Nucleus accumbens (tissue), 56 donors: Measurements from ENCODE around the gene OR2A5.
"Not testable (repeated sequence)": the region's sequence is repeated elsewhere in the genome, so short reads cannot be mapped to it uniquely, and the experiment has no call there.

Source experiments
- DNase-seq, 56 donors: peaks; one replicate each; lab custom pipeline; 2025; lab: John Stamatoyannopoulos, UW

OR2A5 gene

GRCh38 chr7:144048648-144049047, at the start of gene OR2A5:
Gene OR2A5 (plus strand): TSS chr7:144048948. CDS start chr7:144050402, 1,454 bp downstream.
- DNase-seq: no peak

GRCh38 chr7:144000020-144000419, 48.7 kb upstream of the OR2A5 start, which contains the start of gene OR6B1:
Gene OR6B1 (plus strand): TSS chr7:144000320. CDS start chr7:144003997, 3,677 bp downstream.
- DNase-seq: no peak

- no peak for DNase-seq
Measured at GRCh38 chr7:144001543-144001942, 47.2 kb upstream of the OR2A5 start.

- DNase-seq: no peak
Measured at GRCh38 chr7:144004703-144005102, 44.0 kb upstream of the OR2A5 start.

- DNase-seq: no peak
Measured at GRCh38 chr7:144006029-144006691, 42.6 kb upstream of the OR2A5 start.

GRCh38 chr7:144006692-144007042, 42.1 kb upstream of the OR2A5 start:
- DNase-seq: no peak

- no peak for DNase-seq
Measured at GRCh38 chr7:144009361-144009760, 39.4 kb upstream of the OR2A5 start.

- DNase-seq: not testable (repeated sequence)
Measured at GRCh38 chr7:144010061-144010460, 38.7 kb upstream of the OR2A5 start.

GRCh38 chr7:144010821-144011220, 37.9 kb upstream of the OR2A5 start:
- not testable (repeated sequence) for DNase-seq

- DNase-seq: no peak
Measured at GRCh38 chr7:144011458-144012230, 37.1 kb upstream of the OR2A5 start.

GRCh38 chr7:144018065-144018464, 30.7 kb upstream of the OR2A5 start:
- no peak for DNase-seq

- DNase-seq: no peak
Measured at GRCh38 chr7:144019457-144019856, 29.3 kb upstream of the OR2A5 start.

GRCh38 chr7:144020340-144020739, 28.4 kb upstream of the OR2A5 start:
- no peak for DNase-seq

- DNase-seq: no peak
Measured at GRCh38 chr7:144022169-144022568, 26.6 kb upstream of the OR2A5 start.

GRCh38 chr7:144023171-144023827, 25.4 kb upstream of the OR2A5 start:
- no peak for DNase-seq

- DNase-seq: no peak
Measured at GRCh38 chr7:144024213-144024612, 24.5 kb upstream of the OR2A5 start.

- DNase-seq: no peak
Measured at GRCh38 chr7:144026203-144026883, 22.4 kb upstream of the OR2A5 start.

GRCh38 chr7:144027070-144027469, 21.7 kb upstream of the OR2A5 start:
- DNase-seq: no peak

- no peak for DNase-seq
Measured at GRCh38 chr7:144027974-144028373, 20.8 kb upstream of the OR2A5 start.

GRCh38 chr7:144028547-144028946, 20.2 kb upstream of the OR2A5 start:
- DNase-seq: no peak

- no peak for DNase-seq
Measured at GRCh38 chr7:144032516-144032915, 16.2 kb upstream of the OR2A5 start.
